Hippocampal formation (tissue), 2 donors: ENCODE data around the gene DAAM1.
A peak's percentile ranks its signal among the peaks of the same experiment; 100 is the strongest.

Experiments
- DNase-seq, 2 donors: peaks; one replicate each; lab custom pipeline; 2025; lab: John Stamatoyannopoulos, UW

DAAM1 gene

DNA sequence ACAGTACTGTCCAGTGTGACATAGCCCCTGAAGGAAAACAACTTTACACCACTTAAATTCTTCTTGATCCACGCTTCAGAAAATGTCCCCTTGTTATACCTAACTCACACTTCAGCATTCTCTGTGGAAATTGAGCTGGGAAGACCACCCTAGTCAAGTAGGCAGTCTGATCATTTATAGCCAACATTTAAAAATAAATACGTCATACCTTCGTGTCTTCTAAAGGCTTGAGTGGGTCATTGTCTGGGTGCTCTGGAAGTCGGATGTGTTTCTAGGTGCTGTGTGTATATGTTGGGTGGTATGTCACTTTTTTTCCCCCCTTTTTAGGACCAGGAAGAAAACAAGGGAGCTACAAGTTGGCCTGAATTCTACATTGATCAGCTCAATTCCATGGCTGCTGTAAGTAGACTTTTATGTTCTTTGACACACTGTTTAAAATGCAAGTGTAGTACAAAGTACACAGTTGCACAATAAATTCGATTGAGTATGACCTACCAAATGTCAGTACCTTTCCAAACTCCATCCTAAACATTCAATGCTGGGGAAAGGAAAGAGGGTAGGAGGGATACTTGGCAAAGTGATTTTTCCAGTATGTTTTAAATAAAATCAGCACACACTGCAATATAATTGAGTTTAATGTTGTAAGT, 126.6 kb downstream of the DAAM1 start:
- no peak for DNase-seq

DNA sequence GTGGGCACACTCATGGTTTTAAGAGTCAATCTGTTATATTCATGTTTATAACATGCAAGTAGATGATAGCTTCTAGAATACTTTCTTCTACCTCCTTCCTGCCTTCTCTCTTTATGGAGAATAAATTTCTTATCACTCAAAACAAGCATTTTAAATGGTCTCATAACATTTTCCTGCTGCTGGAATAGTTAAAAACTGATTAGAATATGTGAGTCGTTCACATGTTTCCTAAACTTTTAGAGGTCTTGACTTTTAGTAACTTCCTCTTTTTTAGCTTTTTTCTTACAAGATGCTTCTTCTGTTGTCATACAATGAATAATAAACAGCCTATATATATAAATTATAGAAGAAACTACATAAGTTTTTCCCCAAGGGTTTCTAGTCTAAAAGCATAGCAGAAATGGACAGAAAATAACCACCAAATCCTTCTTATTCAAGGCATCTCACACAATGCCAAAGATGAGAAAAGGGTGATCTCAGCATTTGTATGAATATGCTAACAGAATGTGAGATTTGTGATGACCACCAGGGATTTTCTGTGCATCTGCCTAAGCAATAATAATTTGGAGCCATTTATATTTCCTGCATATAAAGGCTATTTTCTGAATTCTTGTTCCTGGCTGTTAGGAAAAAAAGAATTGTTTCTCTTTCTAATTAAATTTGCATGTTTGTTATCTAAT, 127.8 kb downstream of the DAAM1 start:
- DNase-seq = no peak

DNA sequence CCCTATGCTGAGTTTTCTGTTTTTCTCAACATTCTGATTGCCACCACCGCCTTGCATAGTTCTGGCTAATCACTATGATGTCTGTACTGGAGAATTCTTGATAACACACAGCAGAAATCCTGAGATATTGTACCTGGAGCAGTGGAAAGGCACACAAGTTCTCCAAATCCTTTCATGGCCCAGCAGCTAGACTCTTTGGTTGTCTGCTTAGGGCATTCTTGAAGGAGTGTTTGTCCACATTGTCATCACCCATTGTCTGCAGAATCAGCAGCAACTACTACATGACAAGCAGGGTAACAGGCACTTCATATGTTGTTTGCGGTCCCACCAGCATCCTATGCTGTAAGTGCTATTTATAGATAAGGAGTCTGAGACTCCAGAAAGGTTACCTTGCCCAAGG, 128.9 kb downstream of the DAAM1 start:
- DNase-seq = no peak

DNA sequence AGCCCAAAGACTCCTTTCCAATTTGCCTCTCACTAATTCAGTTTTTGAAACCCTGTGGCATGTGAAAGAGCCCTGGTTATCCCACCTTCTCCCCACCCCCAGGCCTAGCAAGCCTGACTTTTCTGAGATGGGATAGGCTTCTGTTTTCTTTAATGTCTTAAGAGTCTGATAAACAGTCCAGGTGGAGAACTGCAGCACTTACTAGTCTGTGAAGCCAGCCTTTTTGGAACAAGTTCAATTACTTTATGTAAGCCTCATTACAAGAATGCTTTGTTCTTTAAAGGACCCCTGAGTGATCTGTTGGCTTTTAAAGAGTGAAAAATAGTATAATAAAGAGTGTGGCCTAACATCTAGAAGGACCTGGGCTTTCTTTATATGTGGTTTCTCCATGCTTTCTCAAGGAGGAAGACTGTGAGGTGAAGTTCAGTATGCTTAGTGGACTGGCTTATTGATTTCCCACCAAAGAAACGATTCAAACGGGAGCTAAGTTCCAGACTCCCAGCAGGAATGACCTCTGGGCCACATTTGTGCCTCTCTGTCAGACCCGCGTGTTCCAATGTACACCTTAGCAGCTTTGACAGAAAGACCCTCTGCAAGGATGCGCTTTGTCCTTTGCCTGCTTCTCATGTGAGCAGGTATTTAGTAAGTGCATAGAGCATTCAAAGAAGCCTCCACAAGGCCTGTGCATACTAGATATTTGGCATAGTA, 129.5 kb downstream of the DAAM1 start:
- no peak for DNase-seq

DNA sequence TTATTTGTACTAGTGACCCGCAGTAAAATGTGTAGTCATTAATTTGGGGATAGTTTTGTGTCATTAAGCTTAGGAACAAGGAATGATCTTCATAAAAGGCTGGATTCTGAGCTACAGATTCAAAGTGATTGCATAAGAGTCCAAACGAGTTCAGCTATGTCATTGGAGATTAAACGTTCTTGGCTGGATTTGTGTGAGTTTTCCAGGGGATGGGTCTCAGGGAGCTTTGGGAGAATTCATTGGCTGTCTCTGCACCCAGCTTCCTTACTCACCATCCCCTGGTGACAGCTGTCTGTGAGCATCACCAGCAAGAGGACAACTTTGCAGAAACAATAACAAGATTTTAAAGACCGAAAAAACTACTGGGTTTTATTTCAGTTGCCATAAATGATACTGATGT, 130.4 kb downstream of the DAAM1 start:
- no peak for DNase-seq

DNA sequence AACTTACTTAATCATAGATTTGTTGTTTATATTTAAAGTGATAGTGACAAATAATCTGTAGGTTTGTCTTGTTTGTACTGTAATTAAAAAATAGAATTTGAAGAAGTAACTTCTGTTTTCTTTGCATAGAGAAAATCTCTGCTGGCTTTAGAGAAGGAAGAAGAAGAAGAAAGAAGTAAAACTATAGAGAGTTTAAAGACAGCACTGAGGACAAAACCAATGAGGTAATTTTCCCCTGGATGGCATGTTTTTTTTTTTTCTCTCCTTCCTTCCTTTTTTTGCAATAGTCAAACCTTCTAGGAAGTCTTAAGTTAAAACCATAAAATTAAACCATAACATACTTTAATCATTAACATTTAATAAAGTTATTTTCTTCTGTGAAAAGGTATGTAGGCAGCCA, 131.9 kb downstream of the DAAM1 start:
- no peak for DNase-seq

DNA sequence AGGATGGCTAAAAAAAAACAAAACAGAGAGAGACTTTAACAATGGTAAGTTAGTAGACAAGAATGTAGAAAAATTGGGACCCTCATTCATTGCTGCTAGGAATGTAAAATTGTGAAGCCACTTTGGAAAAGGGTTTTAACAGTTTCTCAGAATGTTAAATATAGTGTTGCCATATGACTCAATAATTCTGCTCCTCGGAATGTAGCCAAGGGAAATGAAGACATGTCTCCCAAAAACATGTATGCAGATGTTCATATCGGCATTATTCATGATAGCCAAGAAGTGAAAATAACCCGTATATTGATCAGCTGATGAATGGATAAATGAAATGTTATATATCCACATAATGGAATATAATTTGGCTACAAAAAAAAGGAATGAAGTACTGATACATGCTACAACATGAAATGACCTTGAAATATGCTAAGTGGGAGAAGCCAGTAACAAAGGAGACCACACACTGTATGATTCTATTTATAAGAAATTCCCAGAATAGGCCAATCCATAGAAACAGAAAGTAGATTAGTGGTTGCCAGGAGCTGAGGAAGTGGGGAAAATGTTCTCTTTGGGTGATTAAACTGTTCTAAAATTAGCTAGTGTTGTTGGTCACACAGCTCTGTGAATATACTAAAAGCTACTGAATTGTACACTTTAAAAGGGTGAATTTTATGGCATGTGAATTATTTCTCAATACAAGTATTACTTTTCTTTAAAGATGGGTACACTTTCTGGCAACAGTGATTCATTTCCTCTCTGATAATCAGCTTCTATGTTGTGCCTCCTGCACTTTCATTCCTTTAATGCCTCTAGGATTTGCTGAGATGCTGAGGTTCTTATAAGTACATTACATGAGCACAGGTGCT, 132.5 kb downstream of the DAAM1 start:
- DNase-seq = peak in 1 of 2 donors; percentile 61

DNA sequence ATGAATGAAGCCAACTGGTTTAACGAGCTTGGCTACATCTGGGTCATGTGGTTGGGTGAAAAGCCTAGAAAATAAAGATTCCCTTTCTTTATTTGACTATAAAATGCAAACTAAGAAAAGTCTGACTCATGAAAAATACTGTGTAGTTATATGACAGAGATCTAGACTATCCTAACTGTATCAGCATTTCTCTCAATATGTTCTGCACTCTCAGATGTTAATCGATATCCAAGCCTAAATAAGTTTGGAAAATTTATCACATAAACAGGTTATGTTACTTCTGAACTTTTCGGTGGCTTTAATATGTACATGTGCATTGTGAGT, 133.1 kb downstream of the DAAM1 start:
- no peak for DNase-seq

DNA sequence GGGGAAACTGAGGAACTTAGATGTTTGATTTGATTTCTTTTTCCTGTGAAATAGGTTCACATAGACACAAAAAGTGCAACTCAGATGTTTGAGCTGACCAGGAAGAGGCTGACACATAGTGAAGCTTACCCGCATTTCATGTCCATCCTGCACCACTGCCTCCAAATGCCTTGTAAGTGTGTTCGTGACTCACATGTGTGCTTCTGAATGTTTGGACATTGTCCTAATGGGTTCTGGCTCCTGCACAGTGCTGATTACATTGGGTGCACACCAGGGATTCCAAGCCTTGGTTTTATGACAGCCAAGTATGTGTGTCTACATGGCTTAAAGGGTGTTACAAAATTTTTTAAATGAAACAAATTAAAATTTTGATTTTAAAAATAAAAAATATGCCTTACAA, 137.4 kb downstream of the DAAM1 start:
- DNase-seq = no peak

DNA sequence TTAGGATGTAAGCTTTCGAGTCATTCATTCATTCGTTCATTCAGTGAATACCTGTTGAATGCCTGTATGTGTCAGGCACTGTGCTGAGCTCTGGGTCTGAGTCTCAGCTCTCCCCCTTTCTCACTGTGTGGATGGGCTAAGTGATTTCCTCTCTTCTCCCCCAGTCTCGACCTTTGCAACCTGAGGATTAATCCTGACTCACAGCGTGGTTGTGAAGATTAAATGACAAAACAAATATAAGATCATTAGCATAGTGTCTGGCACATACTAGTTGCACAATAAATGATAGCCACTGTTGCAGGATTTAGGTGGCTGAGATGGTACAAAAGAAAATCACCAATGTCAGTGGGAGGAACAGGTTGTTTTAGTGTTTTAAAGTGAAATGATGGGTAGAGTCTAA, 140.0 kb downstream of the DAAM1 start:
- no peak for DNase-seq

DNA sequence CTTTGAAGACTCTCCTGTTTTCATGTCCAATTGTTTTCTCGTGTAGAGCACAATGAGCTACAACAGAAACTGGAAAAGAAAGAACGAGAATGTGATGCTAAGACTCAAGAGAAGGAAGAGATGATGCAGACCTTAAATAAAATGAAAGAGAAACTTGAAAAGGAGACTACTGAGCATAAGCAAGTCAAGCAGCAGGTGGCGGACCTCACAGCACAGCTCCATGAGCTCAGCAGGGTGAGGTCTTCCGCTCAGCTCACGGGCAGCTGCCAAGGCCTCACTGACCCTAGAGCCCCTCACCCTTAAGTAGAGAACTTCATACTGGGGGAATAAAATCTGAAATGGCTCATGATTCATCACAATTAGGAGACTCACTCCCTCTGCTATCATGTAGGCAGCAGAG, 142.0 kb downstream of the DAAM1 start:
- no peak for DNase-seq

DNA sequence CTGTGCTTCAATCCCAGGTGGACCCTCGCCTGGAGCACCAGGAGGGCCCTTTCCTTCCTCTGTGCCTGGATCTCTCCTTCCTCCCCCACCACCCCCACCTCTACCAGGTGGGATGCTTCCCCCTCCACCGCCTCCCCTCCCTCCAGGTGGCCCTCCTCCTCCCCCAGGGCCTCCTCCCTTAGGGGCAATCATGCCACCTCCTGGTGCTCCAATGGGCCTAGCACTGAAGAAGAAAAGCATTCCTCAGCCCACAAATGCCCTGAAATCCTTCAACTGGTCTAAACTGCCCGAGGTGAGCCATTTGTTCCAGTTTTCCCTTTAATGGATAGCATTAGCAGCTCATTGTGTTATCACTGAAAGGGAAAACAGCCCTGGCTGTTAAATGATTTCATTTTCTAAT, 142.8 kb downstream of the DAAM1 start:
- DNase-seq = no peak

DNA sequence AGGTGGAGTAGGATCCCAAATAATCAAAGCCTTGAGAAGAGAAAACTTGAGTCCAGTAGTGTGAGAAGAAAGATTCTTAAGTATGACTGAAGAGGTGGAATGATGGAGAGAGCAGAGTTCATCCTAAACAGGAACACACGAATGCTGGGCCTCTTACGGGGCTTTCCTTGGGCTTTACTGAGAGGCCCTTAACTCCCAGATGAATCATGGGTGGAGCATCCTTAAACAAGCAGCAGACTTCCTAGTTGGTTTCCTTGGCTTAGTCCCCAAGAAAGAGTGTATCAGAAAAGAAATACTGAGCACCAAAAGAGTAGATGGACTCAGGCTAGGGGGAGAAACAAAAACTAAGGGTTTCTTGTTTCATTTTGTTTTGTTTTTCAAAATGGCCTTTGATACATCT, 144.3 kb downstream of the DAAM1 start:
- DNase-seq = no peak

DNA sequence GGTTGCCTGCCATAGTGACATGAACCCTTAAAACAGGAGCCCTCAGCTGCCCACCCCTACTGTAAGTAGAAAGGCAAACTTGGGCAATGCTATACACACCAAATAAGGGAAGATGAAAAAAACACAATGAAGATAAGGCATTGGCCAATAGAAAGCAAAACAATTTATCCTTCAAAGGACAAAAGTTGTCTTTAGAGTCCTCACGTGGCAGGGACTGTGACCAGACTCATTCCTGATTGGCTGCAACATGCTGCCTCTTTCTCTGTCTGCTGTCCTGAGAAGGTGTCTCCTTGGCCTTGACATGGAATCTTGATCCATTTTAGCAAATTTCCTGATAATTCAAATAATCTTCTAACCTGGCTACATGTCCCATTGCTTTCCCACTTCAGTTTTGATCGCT, 144.8 kb downstream of the DAAM1 start:
- DNase-seq = no peak

DNA sequence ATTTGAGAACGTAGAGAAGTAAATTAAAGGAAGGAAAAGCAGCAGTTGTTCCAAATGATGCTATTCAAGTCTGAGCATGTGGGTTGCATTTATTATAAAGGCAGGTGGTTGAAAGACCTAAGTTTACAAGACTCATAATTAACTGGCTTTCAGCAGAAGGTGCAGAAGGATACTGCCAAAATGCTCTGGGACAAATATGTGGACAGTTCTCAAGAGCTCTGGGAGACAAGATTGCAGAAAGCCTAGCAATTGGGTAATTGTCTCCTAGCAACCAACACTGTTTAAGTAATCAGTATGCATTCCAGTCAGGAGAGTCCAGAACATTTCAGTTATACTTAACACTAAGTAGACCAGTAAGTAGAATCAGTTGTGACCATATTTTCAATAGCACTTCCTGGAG, 145.2 kb downstream of the DAAM1 start:
- peak in 1 of 2 donors; percentile 84 for DNase-seq

DNA sequence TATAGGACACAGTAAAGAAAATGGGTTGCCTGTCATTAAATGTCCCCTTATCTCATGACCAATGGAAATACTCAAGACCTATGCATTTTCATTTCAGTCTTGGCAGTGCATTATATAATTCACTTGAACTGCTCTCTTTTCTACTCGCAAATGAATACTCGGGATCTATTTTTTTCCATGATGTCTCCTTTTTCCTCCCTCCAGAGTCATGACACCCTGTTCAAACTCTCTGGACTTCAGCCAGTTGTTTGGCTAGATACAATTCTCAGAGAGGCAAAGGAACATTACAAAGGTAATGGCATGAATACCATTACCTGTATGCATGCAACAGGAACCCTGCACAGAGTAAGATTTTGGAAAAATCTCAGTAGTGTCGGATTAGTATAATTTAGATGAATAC, 145.8 kb downstream of the DAAM1 start:
- DNase-seq = no peak

DNA sequence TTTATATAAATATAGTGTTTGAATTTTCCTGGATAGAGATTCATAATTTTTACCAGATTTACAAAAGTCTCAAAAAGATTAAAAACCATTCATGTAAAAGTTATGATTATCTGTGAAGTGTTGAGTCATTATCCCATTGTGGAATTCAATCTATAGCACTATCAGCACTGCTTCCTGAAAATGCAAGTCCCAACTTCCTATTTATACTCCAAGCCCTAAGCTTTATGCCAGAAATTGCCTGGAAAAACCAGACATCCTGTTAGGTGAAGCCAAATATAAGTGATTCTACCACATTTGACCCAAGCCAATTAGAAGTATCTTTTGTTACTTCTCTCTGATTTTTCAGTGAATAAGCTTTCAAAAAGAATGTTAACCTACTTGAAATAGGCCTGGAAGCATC, 147.6 kb downstream of the DAAM1 start:
- DNase-seq = no peak

DNA sequence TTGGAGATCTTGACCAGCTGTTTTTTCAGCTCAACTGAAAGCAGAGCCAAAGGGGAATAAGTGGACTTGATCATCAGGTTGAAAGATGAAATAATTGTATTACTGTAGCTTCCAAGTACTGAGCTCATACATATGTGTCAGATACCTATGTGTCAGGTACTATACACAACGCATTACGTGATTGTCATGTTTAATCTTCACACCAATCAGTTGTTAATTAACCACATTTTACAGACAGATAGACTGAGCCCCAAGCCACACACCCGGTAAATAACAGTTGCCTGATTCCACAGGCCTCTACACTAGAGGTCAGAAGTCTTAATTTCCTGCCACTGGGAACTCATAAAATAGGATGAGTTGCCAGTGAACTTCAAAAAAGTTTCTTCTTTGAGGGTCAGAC, 148.2 kb downstream of the DAAM1 start:
- DNase-seq = no peak

DNA sequence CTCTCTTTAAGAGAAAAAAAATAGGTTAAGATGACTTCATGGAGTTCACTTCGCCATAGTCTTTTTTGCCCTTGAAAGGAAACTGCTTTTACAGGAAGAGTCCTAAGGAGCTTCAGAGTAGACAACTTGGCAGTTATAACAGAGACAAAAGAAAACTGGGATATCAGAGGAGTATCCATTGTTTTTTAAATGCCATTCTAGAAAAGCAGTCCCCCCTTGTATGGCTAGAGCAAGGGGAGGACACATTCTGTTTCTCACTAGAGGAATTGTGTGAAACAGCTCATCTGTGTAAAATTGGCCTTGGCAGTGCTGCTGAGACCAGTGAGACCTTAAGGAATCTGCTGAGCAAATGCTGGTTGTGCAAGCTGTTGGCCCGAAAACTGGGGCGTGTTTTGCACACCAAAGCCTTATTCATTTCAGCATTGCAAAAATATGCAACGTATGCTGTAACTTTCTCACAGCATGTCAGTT, 148.7 kb downstream of the DAAM1 start:
- DNase-seq = peak in 1 of 2 donors; percentile 16

DNA sequence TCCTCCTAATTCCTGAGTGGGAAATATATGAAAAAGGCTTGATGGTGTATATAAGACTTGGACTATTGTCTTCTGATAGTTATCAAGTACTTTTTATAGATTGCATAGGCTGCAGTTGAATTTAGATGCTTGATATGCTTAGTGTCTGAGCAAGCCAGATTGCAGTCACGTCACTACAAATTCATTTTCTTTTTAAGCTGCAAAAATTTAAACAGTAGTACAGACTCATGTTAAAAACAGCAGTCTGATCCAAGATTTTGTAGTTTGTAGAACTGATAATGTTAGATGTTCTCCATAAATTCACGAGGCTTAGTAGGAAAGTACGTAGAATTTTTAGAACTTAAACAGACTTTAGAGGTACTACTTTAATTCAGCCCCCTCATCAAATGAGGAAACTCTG, 150.3 kb downstream of the DAAM1 start:
- no peak for DNase-seq

DNA sequence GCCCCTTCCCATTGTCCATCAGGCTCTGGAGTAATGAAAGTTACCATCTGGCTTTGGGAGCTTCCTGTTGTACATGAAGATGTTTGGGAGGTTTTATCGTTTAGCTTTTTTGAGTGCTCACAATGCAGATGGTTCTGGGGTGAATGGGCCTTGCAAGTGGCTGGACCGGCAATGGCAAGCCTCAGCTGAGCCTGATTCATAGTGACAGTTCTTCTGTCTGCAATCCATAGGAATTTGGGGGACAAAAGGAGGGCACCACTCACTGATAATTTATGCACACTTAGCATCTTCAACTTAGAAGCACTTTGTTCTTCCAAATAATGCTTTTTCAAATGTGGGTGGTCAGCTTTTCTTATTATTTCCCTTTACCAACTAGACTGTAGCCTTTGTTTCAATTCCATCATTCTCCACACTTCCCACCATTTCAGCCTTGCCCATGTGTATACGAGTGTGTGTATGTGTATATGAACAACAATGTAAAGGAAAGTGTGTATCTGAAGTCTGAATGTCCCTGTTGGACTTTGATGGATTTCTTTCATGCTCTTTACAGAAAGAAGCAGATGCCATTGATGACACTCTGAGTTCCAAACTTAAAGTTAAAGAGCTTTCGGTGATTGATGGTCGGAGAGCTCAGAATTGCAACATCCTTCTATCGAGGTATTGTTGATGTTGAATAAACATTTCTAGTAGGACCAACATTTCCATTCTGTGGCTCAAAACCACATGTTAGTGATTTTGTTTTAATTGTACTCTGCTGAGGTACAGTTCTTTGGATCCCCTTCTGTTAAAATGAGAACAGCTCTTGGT, 151.3 kb downstream of the DAAM1 start:
- DNase-seq = no peak
